Ramos (cell line): ENCODE measurements around the gene TRPC5OS.

Source experiments
- in situ Hi-C: fragments of 300-500 bp; cut with MboI; formaldehyde crosslinking; loops from one replicate; pipeline ENCODE4 v1.14.3; 2022; ENCODE audit warnings: low sequenced_read_pairs; ENCODE audit not compliant: unreplicated experiment

TRPC5OS gene

GRCh38 chrX:111875881-111876280 lies at the start of gene TRPC5OS:
TRPC5OS (plus strand) TSS chrX:111876181; CDS start chrX:111901850, 25,669 bp downstream.
- in situ Hi-C loops = no loop called here

DNA sequence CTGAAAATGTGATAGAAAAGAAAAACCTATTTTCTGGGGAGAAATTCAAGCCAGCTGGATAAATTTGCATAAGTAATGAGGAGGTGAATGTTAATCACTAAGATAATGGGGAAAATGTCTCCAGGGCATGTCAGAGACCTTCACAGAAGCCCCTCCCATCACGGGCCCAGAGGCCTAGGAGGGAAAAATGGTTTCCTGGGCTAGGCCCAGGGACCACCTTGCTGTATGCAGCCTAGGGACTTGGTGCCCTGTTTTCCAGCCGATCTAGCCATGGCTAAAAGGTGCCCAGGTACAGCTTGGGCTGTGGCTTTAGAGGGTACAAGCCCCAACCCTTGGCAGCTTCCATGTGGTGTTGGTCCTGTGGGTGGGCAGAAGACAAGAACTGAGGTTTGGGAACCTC lies 46.6 kb upstream of the TRPC5OS start:
- in situ Hi-C loops = no loop called here

DNA sequence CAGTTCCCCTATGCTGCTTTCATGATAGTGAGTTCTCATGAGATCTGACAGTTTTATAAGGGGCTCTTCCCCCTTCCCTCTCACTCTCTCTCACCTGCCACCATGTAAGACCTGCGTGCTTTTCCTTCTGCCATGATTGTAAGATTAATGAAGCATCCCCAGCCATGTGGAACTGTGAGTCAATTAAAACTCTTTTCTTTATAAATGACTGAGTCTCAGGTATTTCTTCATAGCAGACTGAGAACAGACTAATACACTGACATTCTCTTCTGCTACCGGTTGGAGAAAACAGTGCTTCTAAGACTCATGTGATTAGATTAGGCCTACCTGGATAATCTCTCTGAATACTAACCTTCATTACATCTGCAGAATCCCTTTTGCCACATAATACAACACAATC lies 45.4 kb upstream of the TRPC5OS start:
- in situ Hi-C loops = no loop called here

GRCh38 chrX:111831343-111831742 lies 44.6 kb upstream of the TRPC5OS start:
- in situ Hi-C loops = no loop called here

- in situ Hi-C loops = no loop called here
These were observed 38.8 kb upstream of the TRPC5OS start for GRCh38 chrX:111837197-111837596.

DNA sequence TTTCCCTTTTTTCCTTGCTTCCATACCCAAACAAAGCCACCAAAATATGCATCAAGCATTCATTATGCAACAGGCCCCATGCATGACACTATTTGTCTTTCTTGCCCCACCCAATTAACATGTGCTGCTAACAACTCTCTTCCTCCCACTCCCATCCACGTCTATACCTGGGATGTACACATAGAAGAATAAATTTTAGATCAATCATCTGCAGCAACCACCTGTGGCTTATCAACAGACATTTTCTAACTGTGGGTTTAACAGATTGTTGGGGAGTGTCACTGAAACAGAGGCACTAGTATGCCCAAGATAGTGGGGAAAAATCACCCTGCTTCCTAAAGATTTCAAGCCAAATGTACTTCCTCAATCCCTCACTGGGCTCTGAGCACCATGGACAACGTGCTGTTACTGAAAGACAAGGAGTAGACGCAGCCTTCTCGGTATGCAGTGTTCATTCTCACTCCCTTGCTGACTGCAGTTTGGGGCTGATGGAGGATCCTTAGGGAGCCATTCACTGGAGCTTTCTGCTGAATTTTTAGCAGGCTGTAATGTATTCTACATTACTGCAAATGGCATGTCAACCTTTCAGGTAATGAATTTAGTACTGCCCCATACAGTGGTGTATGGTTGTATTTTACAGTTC lies 28.4 kb upstream of the TRPC5OS start:
- in situ Hi-C loops = no loop called here

DNA sequence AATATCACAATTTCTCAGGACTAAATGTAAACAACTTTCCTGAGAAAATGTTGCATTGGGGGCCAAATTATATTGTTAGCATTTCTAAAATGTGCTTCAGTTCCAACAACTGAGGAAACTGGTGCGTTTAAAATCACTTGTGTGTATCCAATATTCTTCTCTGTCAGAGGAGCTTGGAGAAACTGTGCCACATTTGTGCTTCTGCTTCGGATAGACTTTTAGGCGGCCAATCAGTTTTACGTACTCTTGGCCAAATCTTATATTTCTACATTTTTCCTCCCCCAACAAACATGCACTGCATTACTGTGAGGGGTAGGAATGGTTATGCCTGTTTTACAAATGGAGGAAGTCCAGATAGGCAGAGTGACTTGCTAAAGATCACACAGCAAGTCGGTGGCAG lies 27.4 kb upstream of the TRPC5OS start:
- in situ Hi-C loops = no loop called here

DNA sequence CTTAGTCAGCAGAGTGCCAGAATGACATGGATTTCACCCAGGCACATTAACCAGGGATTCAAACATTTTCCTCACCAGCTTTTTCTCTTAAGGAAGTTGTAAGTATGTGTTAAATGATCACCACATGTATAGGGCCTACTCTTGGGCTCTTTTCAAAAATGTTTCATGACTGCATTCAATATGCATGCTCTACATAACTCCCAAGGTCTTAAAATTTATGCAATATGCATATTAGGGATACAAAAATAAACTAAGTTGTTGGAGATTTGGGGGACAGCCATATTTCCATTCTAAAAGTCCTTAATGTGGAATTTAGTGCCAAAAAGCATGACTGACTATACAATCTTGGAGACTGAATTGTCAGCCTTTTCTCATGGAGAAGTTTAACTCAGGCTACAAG lies 25.0 kb upstream of the TRPC5OS start:
- in situ Hi-C loops = no loop called here

DNA sequence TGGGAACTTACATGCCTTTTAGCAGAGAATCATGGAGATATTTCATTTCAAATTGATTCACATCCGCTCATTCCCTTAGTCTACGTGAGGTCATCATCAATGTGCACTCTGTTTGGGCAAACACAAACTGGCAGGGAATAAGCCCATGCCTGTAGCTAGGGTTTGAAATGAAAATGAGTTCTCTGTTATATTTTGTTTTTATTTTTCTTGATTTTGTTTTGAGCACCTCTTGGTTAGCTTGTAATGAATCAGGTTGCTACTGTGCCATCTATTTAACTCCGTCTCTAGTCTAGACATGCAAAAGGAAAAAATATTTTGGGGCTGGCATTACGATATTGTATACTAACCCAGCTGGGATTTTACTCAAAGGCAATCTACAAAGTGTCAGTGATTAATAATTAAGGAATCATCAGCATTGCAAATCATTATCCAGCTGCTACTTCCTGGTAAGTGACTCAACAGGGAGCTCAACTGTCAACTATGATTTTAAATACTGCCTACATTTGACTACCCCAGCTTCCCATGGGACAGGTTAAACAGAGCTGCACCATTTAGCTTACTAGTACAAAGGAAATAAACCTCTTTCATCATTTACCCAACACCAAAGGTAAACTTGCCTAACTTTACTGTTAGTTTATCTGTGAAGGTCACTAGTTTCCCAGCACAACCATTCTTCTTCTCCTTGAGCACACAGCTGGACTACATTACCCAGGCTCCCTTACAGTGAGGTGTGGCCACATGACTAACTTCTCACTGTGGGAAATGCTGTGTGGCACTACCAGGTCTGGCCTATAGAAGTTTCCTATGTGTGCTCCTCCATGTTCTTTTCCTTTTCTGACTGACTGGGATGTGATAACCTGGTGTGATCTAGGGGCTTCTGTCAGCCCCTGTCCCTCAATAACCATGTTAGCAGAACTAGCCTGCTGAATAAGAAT lies 21.2 kb upstream of the TRPC5OS start:
- in situ Hi-C loops = no loop called here

DNA sequence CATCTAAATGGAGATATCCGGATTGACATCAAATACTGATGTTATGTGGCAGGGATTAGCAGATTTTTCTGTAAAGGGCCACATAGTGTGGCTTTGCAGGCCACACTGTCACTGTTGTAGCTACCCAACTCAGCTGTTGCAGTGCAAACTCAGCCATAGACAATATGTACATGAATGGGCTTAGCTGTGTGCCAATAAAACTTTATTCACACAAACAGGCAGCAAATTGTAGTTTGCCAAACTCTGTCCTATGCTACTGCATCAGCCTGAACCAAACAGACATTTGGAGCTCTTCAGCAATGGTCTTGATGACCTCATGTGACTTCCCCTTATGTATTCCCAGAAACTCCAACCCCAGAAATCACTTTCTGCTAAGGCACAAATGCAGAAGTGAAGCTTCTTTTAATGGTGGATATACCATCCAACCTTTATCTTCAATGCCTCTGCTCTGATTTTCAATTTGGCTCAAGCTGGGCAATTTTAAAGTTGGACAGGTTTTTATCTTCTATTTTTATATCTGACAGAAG lies 18.4 kb upstream of the TRPC5OS start:
- in situ Hi-C loops = no loop called here

DNA sequence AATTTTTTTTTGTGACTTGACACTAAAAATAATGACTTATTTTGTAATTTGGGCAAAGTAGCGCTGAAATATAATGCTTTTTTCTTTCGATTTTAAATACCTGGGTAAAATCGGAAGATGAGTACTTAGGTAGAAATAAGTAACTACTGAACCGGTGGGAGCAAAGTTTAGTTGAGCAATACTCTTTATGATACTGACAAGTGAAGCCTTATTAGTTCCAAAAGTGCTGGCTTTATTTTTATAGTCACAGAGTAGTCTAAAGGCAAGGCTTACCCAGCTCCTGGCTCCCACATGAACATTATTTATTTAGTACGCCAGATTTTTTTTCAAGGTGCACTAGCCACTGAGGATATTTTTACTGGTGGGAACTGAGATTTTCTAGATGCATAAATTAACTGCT lies 14.4 kb upstream of the TRPC5OS start:
- in situ Hi-C loops = no loop called here

DNA sequence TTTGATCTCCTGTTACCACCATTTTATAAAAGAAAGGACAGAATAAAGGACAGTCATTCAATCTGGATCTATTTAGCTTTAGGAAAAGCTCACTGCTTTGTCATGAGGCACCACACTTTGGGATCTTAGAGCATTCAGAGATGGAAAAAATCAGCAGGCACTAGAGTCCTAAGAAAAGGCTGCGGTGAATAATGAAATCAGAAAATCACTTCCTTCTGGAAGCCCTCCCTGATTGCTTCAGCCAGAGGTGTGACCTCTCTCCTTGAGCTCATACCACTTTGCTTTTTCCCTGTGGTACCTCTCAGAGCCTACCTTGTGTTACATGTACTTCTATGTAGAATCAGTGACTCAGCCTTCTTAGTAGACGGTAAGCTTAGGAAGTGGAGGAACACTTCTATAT lies 8.7 kb upstream of the TRPC5OS start:
- in situ Hi-C loops = no loop called here

DNA sequence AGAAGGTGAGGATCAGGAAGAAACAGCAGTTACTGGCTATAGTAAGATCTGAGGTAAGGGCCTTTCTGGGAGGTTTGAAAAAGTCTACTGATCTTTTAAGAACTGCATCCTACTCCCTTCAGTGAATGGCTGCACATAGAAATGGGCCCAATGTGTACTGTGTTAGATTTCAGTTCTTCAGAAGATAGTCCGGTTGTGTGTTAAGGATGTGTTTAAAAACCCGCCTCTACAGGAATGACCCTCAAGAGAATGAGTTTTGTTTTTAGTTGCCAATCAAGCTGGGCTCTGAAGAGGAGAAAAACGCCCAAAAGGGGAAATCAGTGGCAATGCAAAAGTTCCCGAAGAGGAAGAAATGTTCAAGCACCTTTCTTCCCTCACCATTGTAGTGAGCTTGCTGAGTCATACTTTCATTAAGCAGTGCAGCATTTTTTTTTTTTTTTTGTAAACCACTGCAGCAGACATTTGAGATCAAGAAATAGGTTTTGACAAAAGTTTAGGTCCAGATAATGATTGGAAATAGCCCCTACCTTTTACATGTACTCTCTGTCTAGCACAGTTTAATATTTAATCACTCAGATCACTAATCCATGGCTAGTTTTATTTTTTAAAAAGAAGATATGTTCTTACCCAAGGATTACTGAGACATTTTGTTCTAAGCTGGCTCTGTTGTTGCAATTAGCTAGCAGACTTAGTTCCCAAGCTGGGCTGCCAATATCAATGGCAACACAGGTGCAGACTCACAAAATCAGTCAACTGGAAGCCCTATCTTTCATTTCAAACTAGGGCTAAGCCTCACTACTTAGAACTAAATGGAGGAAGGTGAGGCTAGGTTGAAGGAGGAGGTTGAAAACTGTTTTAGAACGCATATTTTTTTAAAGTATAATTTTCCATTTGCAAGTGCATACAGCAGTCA lies 7.0 kb upstream of the TRPC5OS start:
- in situ Hi-C loops = no loop called here

- in situ Hi-C loops = no loop called here
These were observed 6.3 kb upstream of the TRPC5OS start for GRCh38 chrX:111869639-111870034.

GRCh38 chrX:111874241-111874640 lies 1.7 kb upstream of the TRPC5OS start:
- in situ Hi-C loops = no loop called here

DNA sequence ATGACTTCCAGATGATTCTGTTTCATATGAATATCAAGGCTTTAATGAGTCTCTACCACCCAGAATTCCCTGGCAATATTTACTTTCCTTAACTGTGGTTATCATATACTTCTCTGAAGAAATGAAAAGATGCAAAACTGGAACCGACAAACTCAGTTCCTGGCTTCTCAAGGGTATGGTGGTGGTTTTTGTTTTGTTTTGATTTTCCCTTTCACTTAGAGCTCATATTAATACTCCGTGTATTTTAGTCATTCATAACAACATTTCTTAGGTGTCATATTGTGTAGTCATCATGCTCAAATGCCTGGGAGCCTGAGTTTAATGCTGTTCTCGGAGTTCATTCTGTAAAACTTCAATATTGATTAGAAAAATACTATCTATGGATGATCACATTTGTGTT lies 665 bp downstream of the TRPC5OS start:
- in situ Hi-C loops = no loop called here

DNA sequence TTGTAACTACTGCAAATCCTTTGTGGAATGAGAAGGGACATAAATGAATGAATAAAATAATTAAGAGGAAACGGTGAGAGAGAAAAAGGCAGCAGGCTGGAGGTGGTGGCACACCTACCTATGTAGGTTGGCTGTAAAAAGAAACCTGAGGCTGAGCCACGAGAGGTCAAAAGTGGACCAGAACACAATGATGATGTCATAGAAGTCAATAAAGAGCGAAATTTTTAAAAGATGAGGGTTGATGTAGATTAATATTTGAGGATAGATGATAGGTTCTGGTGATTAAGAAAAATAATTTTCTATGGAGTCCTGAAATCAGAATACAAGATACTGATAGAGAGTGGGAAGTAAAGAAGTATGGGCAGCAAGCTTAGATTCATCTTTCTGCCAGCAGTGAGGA lies 1.7 kb downstream of the TRPC5OS start:
- in situ Hi-C loops = no loop called here

DNA sequence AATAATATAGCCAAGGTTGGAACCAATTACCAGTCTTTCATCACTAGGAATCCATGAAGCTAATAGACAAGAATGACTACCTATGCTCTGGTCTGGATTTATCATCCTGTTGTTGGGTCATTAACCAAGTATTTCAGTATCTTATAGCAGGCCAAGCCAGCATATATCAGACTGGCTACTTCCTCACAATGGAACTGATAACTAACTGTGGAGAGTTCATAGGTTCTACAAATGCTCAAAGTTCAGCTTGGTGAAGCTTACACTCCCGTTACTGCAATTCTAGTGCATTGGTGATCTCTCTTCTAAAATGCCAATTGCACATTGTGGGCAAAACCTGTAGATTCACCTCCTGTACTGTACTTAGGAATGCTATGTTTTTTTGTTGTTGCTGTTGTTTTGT lies 4.8 kb downstream of the TRPC5OS start:
- in situ Hi-C loops = no loop called here

DNA sequence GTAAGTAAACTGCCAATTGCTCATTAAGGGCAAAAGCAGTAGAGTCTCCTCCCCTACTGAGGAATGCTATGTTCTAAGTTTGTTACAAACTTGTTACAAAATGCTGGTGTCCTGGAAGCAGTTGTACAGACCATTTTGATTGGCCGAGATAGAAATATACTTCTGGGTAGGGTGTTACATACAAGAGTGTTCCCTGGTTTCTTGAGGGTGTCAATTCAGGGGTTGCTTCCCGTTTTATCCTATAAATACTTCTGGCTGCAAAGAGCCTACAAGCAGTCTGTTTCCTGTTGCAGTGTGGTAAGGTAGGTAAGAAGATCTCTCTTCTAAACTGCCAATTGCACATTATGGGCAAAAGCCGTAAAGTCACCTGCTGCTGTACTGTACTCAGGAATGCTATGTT lies 5.7 kb downstream of the TRPC5OS start:
- in situ Hi-C loops = no loop called here

- in situ Hi-C loops = no loop called here
These were observed 10.7 kb downstream of the TRPC5OS start for GRCh38 chrX:111886678-111887077.
